Fibroblast of lung (primary cell): ENCODE results near the gene GJB5. TPM values are rescaled to one million over a fixed set of nuclear protein-coding genes. Genes with fewer than 3 reads are reported as not detected.

Experiments
- DNase-seq, 2 donors: peaks; one replicate each; pipeline versions ENCODE4 v3.0.0 to v3.0.0-alpha.2; 2010; ENCODE audit warnings: low read depth in 2 of 2
- H2AFZ ChIP-seq: 2 replicates; pipeline ENCODE4 v1.5.1; 2012; ENCODE audit warnings: low read length, control low read depth, inconsistent platforms
- H3K27ac ChIP-seq: 2 replicates; pipeline ENCODE4 v1.5.1; 2011; ENCODE audit warnings: low read length, control low read depth; ENCODE audit not compliant: insufficient read depth
- H3K27me3 ChIP-seq: 2 replicates; pipeline ENCODE4 v1.5.1; 2011; ENCODE audit warnings: mild to moderate bottlenecking, low read length; ENCODE audit not compliant: control insufficient read depth, insufficient read depth
- H3K36me3 ChIP-seq: 2 replicates; pipeline ENCODE4 v1.5.1; 2011; ENCODE audit warnings: low read length; ENCODE audit not compliant: control insufficient read depth, insufficient read depth
- H3K4me1 ChIP-seq: 2 replicates; pipeline ENCODE4 v1.5.1; 2011; ENCODE audit warnings: low read length; ENCODE audit not compliant: control insufficient read depth, insufficient read depth; ENCODE audit errors: extremely low read depth
- H3K4me2 ChIP-seq: 2 replicates; pipeline ENCODE4 v1.5.1; 2011; ENCODE audit warnings: low read length, control low read depth; ENCODE audit not compliant: insufficient read depth; ENCODE audit errors: extremely low read depth
- H3K4me3 ChIP-seq, 4 experiments: fragments of 200-600 bp in 1 of 4; sonication (generic) in 1 of 4; replicated peaks in 1 of 4; 2 replicates each; pipeline ENCODE4 v1.5.1; 2011 to 2016; ENCODE audit warnings: low read length in 4 of 4, low read depth in 3 of 4, mild to moderate bottlenecking in 3 of 4, control low read depth in 2 of 4, inconsistent platforms in 1 of 4, mixed read lengths in 1 of 4; ENCODE audit not compliant: insufficient read depth in 1 of 4; ENCODE audit errors: control extremely low read depth in 1 of 4
- H3K79me2 ChIP-seq: 2 replicates; pipeline ENCODE4 v1.5.1; 2012; ENCODE audit warnings: mild to moderate bottlenecking, low read length, inconsistent platforms; ENCODE audit not compliant: control insufficient read depth, insufficient read depth
- H3K9ac ChIP-seq: 2 replicates; pipeline ENCODE4 v1.5.1; 2011; ENCODE audit warnings: mild to moderate bottlenecking, low read length, control low read depth; ENCODE audit not compliant: insufficient read depth
- H3K9me3 ChIP-seq: 2 replicates; pipeline ENCODE4 v1.5.1; 2012; ENCODE audit warnings: low read depth, low read length; ENCODE audit not compliant: control insufficient read depth, insufficient read depth
- H4K20me1 ChIP-seq: 2 replicates; pipeline ENCODE4 v1.5.1; 2011; ENCODE audit warnings: low read length; ENCODE audit not compliant: control insufficient read depth, insufficient read depth; ENCODE audit errors: extremely low read depth
- CTCF ChIP-seq, 2 donors: IDR thresholded peaks in 1 of 2; conservative IDR thresholded peaks in 1 of 2; 1 replicate in 1 of 2; 2 replicates in 1 of 2; pipeline ENCODE4 v1.5.1; 2011 to 2012; ENCODE audit warnings: low read length in 2 of 2, control low read depth in 1 of 2, inconsistent platforms in 1 of 2, low read depth in 1 of 2, mild to moderate bottlenecking in 1 of 2
- EZH2 ChIP-seq: IDR thresholded peaks from 2 replicates; pipeline ENCODE4 v1.5.1; 2012; ENCODE audit warnings: low read length, control low read depth, mild to moderate bottlenecking; ENCODE audit errors: missing control alignments
- polyA plus RNA-seq, 2 donors: library from polyadenylated mRNA; depleted of rRNA in 1 of 2; stranded (reverse) in 1 of 2; unstranded in 1 of 2; fragments of >200 nt; gene quantifications; 2 replicates each; pipeline ENCODE4 v1.2.1, GENCODE V29; 2011 to 2012; ENCODE audit warnings: missing spikeins in 1 of 2
- total RNA-seq: library from RNA; depleted of rRNA; stranded (reverse); fragments of >200 nt; gene quantifications from 2 replicates; pipeline ENCODE4 v1.2.1, GENCODE V29; 2014

The GJB5 gene
- total and polyA plus RNA-seq, 2 donors (not counting 1 experiment from before 2014, with no cell fraction given), result not detected

DNA sequence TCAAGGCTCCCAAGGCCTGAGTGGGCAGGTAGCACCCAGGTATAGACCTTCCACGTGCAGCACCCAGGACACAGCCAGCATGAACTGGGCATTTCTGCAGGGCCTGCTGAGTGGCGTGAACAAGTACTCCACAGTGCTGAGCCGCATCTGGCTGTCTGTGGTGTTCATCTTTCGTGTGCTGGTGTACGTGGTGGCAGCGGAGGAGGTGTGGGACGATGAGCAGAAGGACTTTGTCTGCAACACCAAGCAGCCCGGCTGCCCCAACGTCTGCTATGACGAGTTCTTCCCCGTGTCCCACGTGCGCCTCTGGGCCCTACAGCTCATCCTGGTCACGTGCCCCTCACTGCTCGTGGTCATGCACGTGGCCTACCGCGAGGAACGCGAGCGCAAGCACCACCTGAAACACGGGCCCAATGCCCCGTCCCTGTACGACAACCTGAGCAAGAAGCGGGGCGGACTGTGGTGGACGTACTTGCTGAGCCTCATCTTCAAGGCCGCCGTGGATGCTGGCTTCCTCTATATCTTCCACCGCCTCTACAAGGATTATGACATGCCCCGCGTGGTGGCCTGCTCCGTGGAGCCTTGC is 6.4 kb downstream of the GJB5 start:
- Histone ChIP-seq H3K4me1 (no peaks in the 10 kb centered on the region), H3K79me2 (no peaks in the 10 kb centered on the region), H3K27me3 (no peaks in the 10 kb centered on the region), H3K4me3 (no peak overlapping the region), H2AFZ (no peak overlapping the region), H3K4me2 (no peak overlapping the region), H3K9me3 (no peaks in the 10 kb centered on the region), H3K36me3 (no peaks in the 10 kb centered on the region), H3K9ac (no peak overlapping the region), H3K27ac (no peak overlapping the region), H4K20me1 (no peaks in the 10 kb centered on the region)
- no peak for DNase-seq
- TF ChIP-seq EZH2, result no peak

- Histone ChIP-seq H3K4me2 (no peak overlapping the region), H3K36me3 (no peaks in the 10 kb centered on the region), H4K20me1 (no peaks in the 10 kb centered on the region), H3K27me3 (no peaks in the 10 kb centered on the region), H3K4me3 (no peak overlapping the region), H3K4me1 (no peaks in the 10 kb centered on the region), H2AFZ (no peak overlapping the region), H3K9me3 (no peaks in the 10 kb centered on the region), H3K27ac (no peak overlapping the region), H3K79me2 (no peaks in the 10 kb centered on the region), H3K9ac (no peak overlapping the region)
- TF ChIP-seq CTCF (conservative IDR thresholded peaks at IDR 0.05 in 1 of 2, IDR thresholded peaks at IDR 0.05 in 1 of 2; ENCODE audit: low read depth in 1 of 2, low read length in 2 of 2) (no peak), EZH2 (no peak)
- no peak for DNase-seq
Observed at GRCh38 chr1:34761776-34762307, 7.0 kb downstream of the GJB5 start.

- H3K4me1 ChIP-seq, result no peaks in the 10 kb centered on the region
- no peak for DNase-seq
- H3K4me2 ChIP-seq, result no peak overlapping the region
- no peak for TF ChIP-seq CTCF (conservative IDR thresholded peaks at IDR 0.05 in 1 of 2, IDR thresholded peaks at IDR 0.05 in 1 of 2; ENCODE audit: low read depth in 1 of 2, low read length in 2 of 2)
- no peak for TF ChIP-seq EZH2
- H3K79me2 ChIP-seq, result no peaks in the 10 kb centered on the region
- H3K27me3 ChIP-seq, result no peaks in the 10 kb centered on the region
- H3K4me3 ChIP-seq, result no peak overlapping the region
- H2AFZ ChIP-seq, result no peak overlapping the region
- no peak overlapping the region for H3K27ac ChIP-seq
- no peaks in the 10 kb centered on the region for H4K20me1 ChIP-seq
- H3K9ac ChIP-seq, result no peak overlapping the region
- H3K9me3 ChIP-seq, result no peaks in the 10 kb centered on the region
- no peaks in the 10 kb centered on the region for H3K36me3 ChIP-seq
Observed at GRCh38 chr1:34762474-34763141, 7.8 kb downstream of the GJB5 start.
